SK-N-SH (cell line): ENCODE measurements around the gene GLYATL1. TPM values are rescaled to one million over a fixed set of nuclear protein-coding genes. Genes with fewer than 3 reads are reported as not detected.

ENCODE experiments used
- CTCF ChIA-PET: fragments of 300-600, 350-600 bp; formaldehyde crosslinking; extraction: SDS; loops from one replicate; lab custom pipeline; 2021; lab: Yijun Ruan, JAX
- POLR2A ChIA-PET: fragments of 350-600 bp; sonication (Branson Sonifier 250); formaldehyde crosslinking; extraction: SDS; loops from one replicate; lab custom pipeline; 2020; ENCODE audit warnings: antibody characterized with exemption, inconsistent platforms; lab: Yijun Ruan, JAX
- DNase-seq: peaks from one replicate; pipeline ENCODE4 v3.0.0; 2012
- H2AFZ ChIP-seq: fragments of 200-600 bp; sonication (generic); 2 replicates; pipeline ENCODE4 v1.8.1; 2016; ENCODE audit warnings: antibody characterized with exemption, mild to moderate bottlenecking, low read depth
- H3F3A ChIP-seq: fragments of 200-600 bp; sonication (generic); replicated peaks from 2 replicates; pipeline ENCODE3; 2016; ENCODE audit warnings: antibody characterized with exemption, mild to moderate bottlenecking; ENCODE audit not compliant: insufficient read depth
- H3K27ac ChIP-seq, 2 experiments: fragments of 200-500 bp in 1 of 2; fragments of 200-600 bp in 1 of 2; sonication (Bioruptor generic) in 1 of 2; sonication (generic), shearing (Covaris generic) in 1 of 2; 2 replicates each; pipeline versions ENCODE4 v1.5.1 to v1.6.1; 2014 to 2016; ENCODE audit warnings: low read depth in 2 of 2, inconsistent platforms in 1 of 2, low read length in 1 of 2, mild to moderate bottlenecking in 1 of 2, mixed read lengths in 1 of 2
- H3K27me3 ChIP-seq: fragments of 200-600 bp; sonication (generic), shearing (Covaris generic); 2 replicates; pipeline ENCODE4 v1.6.1; 2016; ENCODE audit warnings: mixed run types; ENCODE audit not compliant: insufficient read depth
- H3K36me3 ChIP-seq, 2 experiments: fragments of 200-500 bp in 1 of 2; fragments of 200-600 bp in 1 of 2; sonication (Bioruptor generic) in 1 of 2; sonication (generic) in 1 of 2; replicated peaks in 1 of 2; 2 replicates each; pipeline versions ENCODE3 to v1.5.1; 2014 to 2016; ENCODE audit warnings: low read length in 1 of 2, mild to moderate bottlenecking in 1 of 2; ENCODE audit not compliant: insufficient read depth in 2 of 2, control insufficient read depth in 1 of 2
- H3K4me1 ChIP-seq, 2 experiments: fragments of 200-500 bp in 1 of 2; fragments of 200-600 bp in 1 of 2; sonication (Bioruptor generic) in 1 of 2; sonication (generic), shearing (Covaris generic) in 1 of 2; 2 replicates each; pipeline versions ENCODE4 v1.5.1 to v1.6.1; 2014 to 2016; ENCODE audit warnings: low read depth in 1 of 2, low read length in 1 of 2, mixed run types in 1 of 2; ENCODE audit not compliant: insufficient read depth in 2 of 2, control insufficient read depth in 1 of 2
- H3K4me2 ChIP-seq: fragments of 200-600 bp; sonication (generic), shearing (Covaris generic); 2 replicates; pipeline ENCODE4 v1.6.1; 2017; ENCODE audit warnings: mixed run types
- H3K4me3 ChIP-seq, 2 experiments: fragments of 200-500 bp in 1 of 2; fragments of 200-600 bp in 1 of 2; sonication (Bioruptor generic) in 1 of 2; sonication (generic), shearing (Covaris generic) in 1 of 2; 2 replicates each; pipeline versions ENCODE4 v1.5.1 to v1.8.1; 2014 to 2016; ENCODE audit warnings: low read depth in 2 of 2, inconsistent platforms in 1 of 2, low read length in 1 of 2, mild to moderate bottlenecking in 1 of 2, mixed read lengths in 1 of 2, moderate library complexity in 1 of 2
- H3K79me2 ChIP-seq: fragments of 200-600 bp; sonication (generic); 2 replicates; pipeline ENCODE4 v1.8.1; 2017; ENCODE audit warnings: mild to moderate bottlenecking; ENCODE audit not compliant: insufficient read depth
- H3K9ac ChIP-seq: fragments of 200-600 bp; sonication (generic); 2 replicates; pipeline ENCODE4 v1.6.1; 2017; ENCODE audit warnings: mixed run types
- H3K9me2 ChIP-seq: fragments of 200-600 bp; sonication (generic); 2 replicates; pipeline ENCODE4 v1.6.1; 2017; ENCODE audit warnings: mixed run types
- H3K9me3 ChIP-seq: fragments of 200-600 bp; sonication (generic); 2 replicates; pipeline ENCODE4 v1.6.1; 2017; ENCODE audit warnings: mixed run types, mild to moderate bottlenecking, moderate library complexity
- H4K20me1 ChIP-seq: fragments of 200-600 bp; sonication (generic); 2 replicates; pipeline ENCODE4 v1.6.1; 2017; ENCODE audit warnings: mild to moderate bottlenecking, mixed run types; ENCODE audit not compliant: insufficient read depth
- CHD2 ChIP-seq: fragments of 150-350 bp; IDR thresholded peaks from 2 replicates; pipeline ENCODE4 v1.6.1; 2018; ENCODE audit warnings: low read length; ENCODE audit not compliant: partially characterized antibody
- FOXM1 ChIP-seq: IDR thresholded peaks from 2 replicates; pipeline ENCODE4 v1.4.0; 2012; ENCODE audit warnings: low read depth, mild to moderate bottlenecking
- GATA2 ChIP-seq: sonication (generic); formaldehyde crosslinking; IDR thresholded peaks from 2 replicates; pipeline ENCODE4 v1.5.0; 2020; ENCODE audit warnings: mild to moderate bottlenecking, missing genetic modification reagents
- MXI1 ChIP-seq: IDR thresholded peaks from 2 replicates; pipeline ENCODE4 v1.6.1; 2012; ENCODE audit warnings: mild to moderate bottlenecking, low read depth, low read length, improper control_type of control experiment
- NRF1 ChIP-seq: IDR thresholded peaks from 2 replicates; pipeline ENCODE4 v1.6.1; 2012; ENCODE audit warnings: low read depth, mild to moderate bottlenecking, low read length
- POLR2AphosphoS5 ChIP-seq: IDR thresholded peaks from 2 replicates; pipeline ENCODE4 v1.6.1; 2012; ENCODE audit warnings: low read depth, low read length
- RAD21 ChIP-seq: IDR thresholded peaks from 2 replicates; pipeline ENCODE4 v1.6.1; 2012; ENCODE audit warnings: mild to moderate bottlenecking, low read length
- RXRA ChIP-seq: IDR thresholded peaks from 2 replicates; pipeline ENCODE4 v1.4.0; 2012; ENCODE audit warnings: low read depth, mild to moderate bottlenecking, borderline replicate concordance
- SMC3 ChIP-seq: IDR thresholded peaks from 2 replicates; pipeline ENCODE4 v1.6.1; 2012; ENCODE audit warnings: low read depth, low read length, improper control_type of control experiment
- TAF1 ChIP-seq: IDR thresholded peaks from 2 replicates; pipeline ENCODE4 v1.6.1; 2012; ENCODE audit warnings: low read depth, mild to moderate bottlenecking, low read length, moderate library complexity, borderline replicate concordance
- TCF12 ChIP-seq: IDR thresholded peaks from 2 replicates; pipeline ENCODE4 v1.4.0; 2012
- YY1 ChIP-seq: IDR thresholded peaks from 2 replicates; pipeline ENCODE4 v1.4.0; 2012; ENCODE audit warnings: low read depth, mild to moderate bottlenecking
- WGBS: methylation state at CpG from one replicate; pipeline ENCODE4 v1.1.6; 2017; ENCODE audit warnings: low lambda C conversion rate; 5-methylcytosine and 5-hydroxymethylcytosine counted together
- polyA plus RNA-seq, 3 experiments: library from polyadenylated mRNA; depleted of rRNA; stranded (reverse); fragments of >200 nt; gene quantifications; 2 replicates each; pipeline ENCODE4 v1.2.3, GENCODE V29; 2012
- TF ChIP-seq, protein P1 (sequence below): IDR thresholded peaks from 2 replicates; pipeline ENCODE4; 2012
- TF ChIP-seq, protein P2 (sequence below): fragments of 200-600 bp; sonication (generic); IDR thresholded peaks from 2 replicates; pipeline ENCODE4 v1.6.1; 2017; ENCODE audit warnings: antibody characterized with exemption, mild to moderate bottlenecking, moderate library complexity
- TF ChIP-seq, protein P3 (sequence below): IDR thresholded peaks from 2 replicates; pipeline ENCODE4 v1.4.0; 2012; ENCODE audit warnings: low read depth, borderline replicate concordance
- TF ChIP-seq, protein P4 (sequence below): fragments of 150-350 bp; IDR thresholded peaks from 2 replicates; pipeline ENCODE4 v1.6.1; 2017; ENCODE audit warnings: antibody characterized with exemption, low read length, low read depth, borderline replicate concordance
- TF ChIP-seq, protein P5 (sequence below): fragments of 150-350 bp; IDR thresholded peaks from 2 replicates; pipeline ENCODE4 v1.6.1; 2016; ENCODE audit warnings: mild to moderate bottlenecking, low read depth, low read length

Gene GLYATL1
- polyA plus RNA-seq, 1 of the 3 experiments (the other 2 are of a cell fraction) = 0.21 TPM

DNA sequence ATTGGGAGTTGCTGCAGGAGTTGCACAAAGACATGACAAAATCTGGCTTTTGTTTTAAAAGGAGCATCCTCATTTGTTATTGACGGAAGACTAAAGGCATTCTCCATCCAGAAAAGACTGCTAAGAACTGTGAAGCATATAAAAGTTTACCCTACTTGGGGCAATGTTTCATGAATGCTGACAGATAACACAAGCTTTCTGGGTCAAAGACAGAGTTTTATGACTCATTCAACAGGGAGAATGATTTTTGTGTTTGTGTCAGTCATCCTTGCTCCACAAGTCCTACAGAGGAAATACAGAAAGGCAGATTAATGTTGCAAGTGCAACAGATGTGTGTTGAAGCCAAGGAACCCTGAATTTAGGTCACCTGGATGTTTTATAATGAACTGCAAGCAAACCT, 2.5 kb downstream of the GLYATL1 start:
- 48% methylated on average over 1 of the region's 1 CpG for WGBS
- Histone ChIP-seq H3K36me3 (no peaks in the 10 kb centered on the region), H3K4me3 (no peak overlapping the region), H3K27me3 (no peaks in the 10 kb centered on the region), H3K9me3 (no peaks in the 10 kb centered on the region), H3K79me2 (no peaks in the 10 kb centered on the region), H3K4me2 (no peak overlapping the region), H3K4me1 (no peaks in the 10 kb centered on the region)
- CTCF ChIA-PET = no interaction called here
- TF ChIP-seq POLR2AphosphoS5 (no peak), FOXM1 (no peak), RAD21 (no peak), RXRA (no peak), SMC3 (no peak), CHD2 (no peak), GATA2 (CRISPR knock-in tag) (no peak), NRF1 (no peak), TAF1 (no peak), MXI1 (no peak), TCF12 (no peak), YY1 (no peak)
- TF ChIP-seq, protein P1, sequence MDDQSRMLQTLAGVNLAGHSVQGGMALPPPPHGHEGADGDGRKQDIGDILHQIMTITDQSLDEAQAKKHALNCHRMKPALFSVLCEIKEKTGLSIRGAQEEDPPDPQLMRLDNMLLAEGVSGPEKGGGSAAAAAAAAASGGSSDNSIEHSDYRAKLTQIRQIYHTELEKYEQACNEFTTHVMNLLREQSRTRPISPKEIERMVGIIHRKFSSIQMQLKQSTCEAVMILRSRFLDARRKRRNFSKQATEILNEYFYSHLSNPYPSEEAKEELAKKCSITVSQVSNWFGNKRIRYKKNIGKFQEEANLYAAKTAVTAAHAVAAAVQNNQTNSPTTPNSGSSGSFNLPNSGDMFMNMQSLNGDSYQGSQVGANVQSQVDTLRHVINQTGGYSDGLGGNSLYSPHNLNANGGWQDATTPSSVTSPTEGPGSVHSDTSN = no peak
- TF ChIP-seq, protein P2, sequence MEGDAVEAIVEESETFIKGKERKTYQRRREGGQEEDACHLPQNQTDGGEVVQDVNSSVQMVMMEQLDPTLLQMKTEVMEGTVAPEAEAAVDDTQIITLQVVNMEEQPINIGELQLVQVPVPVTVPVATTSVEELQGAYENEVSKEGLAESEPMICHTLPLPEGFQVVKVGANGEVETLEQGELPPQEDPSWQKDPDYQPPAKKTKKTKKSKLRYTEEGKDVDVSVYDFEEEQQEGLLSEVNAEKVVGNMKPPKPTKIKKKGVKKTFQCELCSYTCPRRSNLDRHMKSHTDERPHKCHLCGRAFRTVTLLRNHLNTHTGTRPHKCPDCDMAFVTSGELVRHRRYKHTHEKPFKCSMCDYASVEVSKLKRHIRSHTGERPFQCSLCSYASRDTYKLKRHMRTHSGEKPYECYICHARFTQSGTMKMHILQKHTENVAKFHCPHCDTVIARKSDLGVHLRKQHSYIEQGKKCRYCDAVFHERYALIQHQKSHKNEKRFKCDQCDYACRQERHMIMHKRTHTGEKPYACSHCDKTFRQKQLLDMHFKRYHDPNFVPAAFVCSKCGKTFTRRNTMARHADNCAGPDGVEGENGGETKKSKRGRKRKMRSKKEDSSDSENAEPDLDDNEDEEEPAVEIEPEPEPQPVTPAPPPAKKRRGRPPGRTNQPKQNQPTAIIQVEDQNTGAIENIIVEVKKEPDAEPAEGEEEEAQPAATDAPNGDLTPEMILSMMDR = no peak
- TF ChIP-seq, protein P3, sequence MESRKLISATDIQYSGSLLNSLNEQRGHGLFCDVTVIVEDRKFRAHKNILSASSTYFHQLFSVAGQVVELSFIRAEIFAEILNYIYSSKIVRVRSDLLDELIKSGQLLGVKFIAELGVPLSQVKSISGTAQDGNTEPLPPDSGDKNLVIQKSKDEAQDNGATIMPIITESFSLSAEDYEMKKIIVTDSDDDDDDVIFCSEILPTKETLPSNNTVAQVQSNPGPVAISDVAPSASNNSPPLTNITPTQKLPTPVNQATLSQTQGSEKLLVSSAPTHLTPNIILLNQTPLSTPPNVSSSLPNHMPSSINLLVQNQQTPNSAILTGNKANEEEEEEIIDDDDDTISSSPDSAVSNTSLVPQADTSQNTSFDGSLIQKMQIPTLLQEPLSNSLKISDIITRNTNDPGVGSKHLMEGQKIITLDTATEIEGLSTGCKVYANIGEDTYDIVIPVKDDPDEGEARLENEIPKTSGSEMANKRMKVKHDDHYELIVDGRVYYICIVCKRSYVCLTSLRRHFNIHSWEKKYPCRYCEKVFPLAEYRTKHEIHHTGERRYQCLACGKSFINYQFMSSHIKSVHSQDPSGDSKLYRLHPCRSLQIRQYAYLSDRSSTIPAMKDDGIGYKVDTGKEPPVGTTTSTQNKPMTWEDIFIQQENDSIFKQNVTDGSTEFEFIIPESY = no peak
- TF ChIP-seq, protein P4, sequence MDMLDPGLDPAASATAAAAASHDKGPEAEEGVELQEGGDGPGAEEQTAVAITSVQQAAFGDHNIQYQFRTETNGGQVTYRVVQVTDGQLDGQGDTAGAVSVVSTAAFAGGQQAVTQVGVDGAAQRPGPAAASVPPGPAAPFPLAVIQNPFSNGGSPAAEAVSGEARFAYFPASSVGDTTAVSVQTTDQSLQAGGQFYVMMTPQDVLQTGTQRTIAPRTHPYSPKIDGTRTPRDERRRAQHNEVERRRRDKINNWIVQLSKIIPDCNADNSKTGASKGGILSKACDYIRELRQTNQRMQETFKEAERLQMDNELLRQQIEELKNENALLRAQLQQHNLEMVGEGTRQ = no peak
- TF ChIP-seq, protein P5, sequence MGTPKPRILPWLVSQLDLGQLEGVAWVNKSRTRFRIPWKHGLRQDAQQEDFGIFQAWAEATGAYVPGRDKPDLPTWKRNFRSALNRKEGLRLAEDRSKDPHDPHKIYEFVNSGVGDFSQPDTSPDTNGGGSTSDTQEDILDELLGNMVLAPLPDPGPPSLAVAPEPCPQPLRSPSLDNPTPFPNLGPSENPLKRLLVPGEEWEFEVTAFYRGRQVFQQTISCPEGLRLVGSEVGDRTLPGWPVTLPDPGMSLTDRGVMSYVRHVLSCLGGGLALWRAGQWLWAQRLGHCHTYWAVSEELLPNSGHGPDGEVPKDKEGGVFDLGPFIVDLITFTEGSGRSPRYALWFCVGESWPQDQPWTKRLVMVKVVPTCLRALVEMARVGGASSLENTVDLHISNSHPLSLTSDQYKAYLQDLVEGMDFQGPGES = no peak
- TF ChIP-seq, all 33 proteins: peak for 0
- Histone ChIP-seq H3K9me2 (no peaks in the 10 kb centered on the region), H3K9ac (no peak overlapping the region), H4K20me1 (no peaks in the 10 kb centered on the region), H3F3A (no peaks in the 10 kb centered on the region), H2AFZ (no peak overlapping the region), H3K27ac (no peak overlapping the region)
- DNase-seq = no peak
- POLR2A ChIA-PET = no interaction called here
